ENCODE data around the gene OR5B17. TPM values are rescaled to one million over a fixed set of nuclear protein-coding genes. Genes with fewer than 3 reads are reported as not detected.

OR5B17 gene
- total and polyA plus RNA-seq, 9 of the 15 experiments (the other 6 are each of a cell fraction or from before 2014, with no cell fraction given), result not detected

- ATAC-seq, result no peak
- POLR2A ChIA-PET, result no interaction called here
- intact Hi-C loops (cut with micrococcal nuclease), result no loop called here
- Histone ChIP-seq H3K9me3 (replicated peaks; ENCODE audit: control insufficient read depth, insufficient read depth, low read depth, low read length) (no peaks in the 10 kb centered on the region), H4K20me1 (replicated peaks; ENCODE audit: control insufficient read depth, insufficient read depth, low read length) (no peaks in the 10 kb centered on the region), H3K27me3 (ENCODE audit: control insufficient read depth in 2 of 2, insufficient read depth in 2 of 2, low read length in 2 of 2) (no peaks in the 10 kb centered on the region), H3K4me1 (replicated peaks in 1 of 2; ENCODE audit: control insufficient read depth in 2 of 2, insufficient read depth in 2 of 2, low read length in 2 of 2) (no peaks in the 10 kb centered on the region), H3K4me3 (no peak overlapping the region), H2AFZ (ENCODE audit: low read depth, low read length) (no peak overlapping the region), H3K9me1 (ENCODE audit: control insufficient read depth, insufficient read depth, low read length) (no peaks in the 10 kb centered on the region), H3K9ac (ENCODE audit: insufficient read depth in 1 of 2, low read depth in 2 of 2, low read length in 2 of 2) (no peak overlapping the region), H3K36me3 (ENCODE audit: control insufficient read depth, insufficient read depth, low read length) (no peaks in the 10 kb centered on the region), H3K4me2 (ENCODE audit: insufficient read depth, low read length) (no peak overlapping the region), H3K79me2 (ENCODE audit: control insufficient read depth, insufficient read depth, low read length) (no peaks in the 10 kb centered on the region), H3K27ac (ENCODE audit: extremely low read depth, low read depth, low read length) (no peak overlapping the region)
- CTCF ChIA-PET (ENCODE audit: low intra/inter-chr PET ratio), result no interaction called here
- BruUV-seq (replicated peaks), result no TSS peak
- TF ChIP-seq CBX1 (IDR thresholded peaks at IDR 0.05; ENCODE audit: low read depth), result no peak
- TF ChIP-seq, protein P1, sequence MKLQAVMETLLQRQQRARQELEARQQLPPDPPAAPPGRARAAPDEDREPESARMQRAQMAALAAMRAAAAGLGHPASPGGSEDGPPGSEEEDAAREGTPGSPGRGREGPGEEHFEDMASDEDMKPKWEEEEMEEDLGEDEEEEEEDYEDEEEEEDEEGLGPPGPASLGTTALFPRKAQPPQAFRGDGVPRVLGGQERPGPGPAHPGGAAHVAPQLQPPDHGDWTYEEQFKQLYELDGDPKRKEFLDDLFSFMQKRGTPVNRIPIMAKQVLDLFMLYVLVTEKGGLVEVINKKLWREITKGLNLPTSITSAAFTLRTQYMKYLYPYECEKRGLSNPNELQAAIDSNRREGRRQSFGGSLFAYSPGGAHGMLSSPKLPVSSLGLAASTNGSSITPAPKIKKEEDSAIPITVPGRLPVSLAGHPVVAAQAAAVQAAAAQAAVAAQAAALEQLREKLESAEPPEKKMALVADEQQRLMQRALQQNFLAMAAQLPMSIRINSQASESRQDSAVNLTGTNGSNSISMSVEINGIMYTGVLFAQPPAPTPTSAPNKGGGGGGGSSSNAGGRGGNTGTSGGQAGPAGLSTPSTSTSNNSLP (IDR thresholded peaks at IDR 0.05; ENCODE audit: borderline replicate concordance, low read depth, low read length), result no peak
- TF ChIP-seq, protein P2, sequence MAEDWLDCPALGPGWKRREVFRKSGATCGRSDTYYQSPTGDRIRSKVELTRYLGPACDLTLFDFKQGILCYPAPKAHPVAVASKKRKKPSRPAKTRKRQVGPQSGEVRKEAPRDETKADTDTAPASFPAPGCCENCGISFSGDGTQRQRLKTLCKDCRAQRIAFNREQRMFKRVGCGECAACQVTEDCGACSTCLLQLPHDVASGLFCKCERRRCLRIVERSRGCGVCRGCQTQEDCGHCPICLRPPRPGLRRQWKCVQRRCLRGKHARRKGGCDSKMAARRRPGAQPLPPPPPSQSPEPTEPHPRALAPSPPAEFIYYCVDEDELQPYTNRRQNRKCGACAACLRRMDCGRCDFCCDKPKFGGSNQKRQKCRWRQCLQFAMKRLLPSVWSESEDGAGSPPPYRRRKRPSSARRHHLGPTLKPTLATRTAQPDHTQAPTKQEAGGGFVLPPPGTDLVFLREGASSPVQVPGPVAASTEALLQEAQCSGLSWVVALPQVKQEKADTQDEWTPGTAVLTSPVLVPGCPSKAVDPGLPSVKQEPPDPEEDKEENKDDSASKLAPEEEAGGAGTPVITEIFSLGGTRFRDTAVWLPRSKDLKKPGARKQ (CRISPR knock-in tag; IDR thresholded peaks at IDR 0.05), result no peak
- no peak for TF ChIP-seq RBFOX2 (IDR thresholded peaks at IDR 0.05; ENCODE audit: low read depth, low read length)
- no peak for TF ChIP-seq REST (IDR thresholded peaks at IDR 0.05; ENCODE audit: borderline replicate concordance)
- TF ChIP-seq REST (CRISPR knock-in tag; IDR thresholded peaks at IDR 0.05; ENCODE audit: low read depth), result no peak
- TF ChIP-seq HES1 (IDR thresholded peaks at IDR 0.05; ENCODE audit: low read depth), result no peak
- TF ChIP-seq MAFG (tag; conservative IDR thresholded peaks at IDR 0.05), result no peak
- in situ Hi-C loops (cut with MboI), result no loop called here
- WGBS (ENCODE audit: insufficient coverage, low coverage, missing lambda C conversion rate), result 0% methylated on average over 14 of the region's 18 CpGs
- no peak for DNase-seq (ENCODE audit: extremely low read depth in 1 of 4, low spot score in 3 of 4)
- FAIRE-seq, result no peak
These were observed 31.7 kb upstream of the OR5B17 start for GRCh38 chr11:58390551-58391063.

Measured in K562 (cell line).